Gastrocnemius medialis (tissue), 4 donors: ENCODE results near the gene SLC66A2.

ENCODE experiments used
- POLR2A ChIP-seq, 2 donors: fragments of 450-650 bp; IDR thresholded peaks; one replicate each; pipeline ENCODE4 v1.6.1; 2017; ENCODE audit warnings: antibody characterized with exemption in 2 of 2, mild to moderate bottlenecking in 2 of 2, moderate library complexity in 2 of 2
- TF ChIP-seq, protein P1 (sequence below), 5 experiments: fragments of 450-650 bp in 3 of 5; fragments of 200-600 bp in 2 of 5; sonication (generic) in 2 of 5; IDR thresholded peaks in 4 of 5; conservative IDR thresholded peaks in 1 of 5; 1 replicate in 4 of 5; 2 replicates in 1 of 5; pipeline ENCODE4 v1.5.1; 2016 to 2019; ENCODE audit warnings: antibody characterized with exemption in 5 of 5, mild to moderate bottlenecking in 3 of 5, moderate library complexity in 3 of 5

- TF ChIP-seq, protein P1, sequence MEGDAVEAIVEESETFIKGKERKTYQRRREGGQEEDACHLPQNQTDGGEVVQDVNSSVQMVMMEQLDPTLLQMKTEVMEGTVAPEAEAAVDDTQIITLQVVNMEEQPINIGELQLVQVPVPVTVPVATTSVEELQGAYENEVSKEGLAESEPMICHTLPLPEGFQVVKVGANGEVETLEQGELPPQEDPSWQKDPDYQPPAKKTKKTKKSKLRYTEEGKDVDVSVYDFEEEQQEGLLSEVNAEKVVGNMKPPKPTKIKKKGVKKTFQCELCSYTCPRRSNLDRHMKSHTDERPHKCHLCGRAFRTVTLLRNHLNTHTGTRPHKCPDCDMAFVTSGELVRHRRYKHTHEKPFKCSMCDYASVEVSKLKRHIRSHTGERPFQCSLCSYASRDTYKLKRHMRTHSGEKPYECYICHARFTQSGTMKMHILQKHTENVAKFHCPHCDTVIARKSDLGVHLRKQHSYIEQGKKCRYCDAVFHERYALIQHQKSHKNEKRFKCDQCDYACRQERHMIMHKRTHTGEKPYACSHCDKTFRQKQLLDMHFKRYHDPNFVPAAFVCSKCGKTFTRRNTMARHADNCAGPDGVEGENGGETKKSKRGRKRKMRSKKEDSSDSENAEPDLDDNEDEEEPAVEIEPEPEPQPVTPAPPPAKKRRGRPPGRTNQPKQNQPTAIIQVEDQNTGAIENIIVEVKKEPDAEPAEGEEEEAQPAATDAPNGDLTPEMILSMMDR (IDR thresholded peaks at IDR 0.05 in 4 of 5, conservative IDR thresholded peaks at IDR 0.05 in 1 of 5): no peak
- TF ChIP-seq POLR2A (IDR thresholded peaks at IDR 0.05): no peak
Observed at GRCh38 chr18:79927607-79928562, 23.6 kb downstream of the SLC66A2 start.
